AG20443 (cell line): ENCODE results near the gene PRKN.
"Not testable (repeated sequence)": the region's sequence is repeated elsewhere in the genome, so short reads cannot be mapped to it uniquely, and the experiment has no call there.

Experiments
- DNase-seq: peaks from one replicate; pipeline ENCODE4 v3.0.0; 2012; ENCODE audit warnings: low spot score, mixed read lengths

Gene PRKN

DNA sequence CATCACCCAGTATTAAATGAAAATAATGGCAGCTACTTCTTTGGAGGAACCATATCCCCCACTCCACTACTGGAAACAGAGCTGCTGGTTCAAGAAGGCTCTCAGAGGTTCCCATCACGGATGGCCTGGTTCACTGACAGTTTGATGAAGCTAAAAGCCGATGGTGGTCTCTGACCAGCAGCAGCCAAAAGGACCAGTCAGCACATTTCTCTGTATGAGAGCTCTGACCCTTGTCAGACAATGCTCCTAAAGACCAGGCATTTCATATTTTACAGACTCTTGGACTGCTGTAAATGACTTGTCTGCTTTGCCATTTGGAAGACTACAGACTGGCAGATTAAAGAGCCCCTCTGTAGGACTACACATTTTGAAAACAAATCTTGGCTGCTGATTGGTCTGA is 16.6 kb downstream of the PRKN start:
- no peak for DNase-seq

DNA sequence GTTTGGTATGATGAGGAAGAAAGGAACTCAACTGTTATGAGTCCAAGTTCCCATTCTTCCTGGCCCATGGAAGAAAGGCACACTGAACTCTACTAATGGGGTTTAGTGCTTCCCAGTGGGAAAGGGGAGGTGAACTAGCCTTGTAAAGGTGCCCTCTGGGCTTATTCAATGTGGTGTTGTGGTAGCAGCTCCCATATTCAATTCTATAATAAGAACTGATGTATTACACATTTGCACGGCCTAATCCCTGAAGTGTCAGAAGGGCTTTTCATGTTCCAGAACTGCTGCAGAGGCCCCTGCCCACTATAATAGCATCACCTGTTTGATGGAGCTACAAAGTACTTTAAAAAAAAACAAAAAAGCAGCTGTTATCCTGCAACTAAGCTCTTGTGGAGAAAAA is 17.1 kb downstream of the PRKN start:
- no peak for DNase-seq

DNA sequence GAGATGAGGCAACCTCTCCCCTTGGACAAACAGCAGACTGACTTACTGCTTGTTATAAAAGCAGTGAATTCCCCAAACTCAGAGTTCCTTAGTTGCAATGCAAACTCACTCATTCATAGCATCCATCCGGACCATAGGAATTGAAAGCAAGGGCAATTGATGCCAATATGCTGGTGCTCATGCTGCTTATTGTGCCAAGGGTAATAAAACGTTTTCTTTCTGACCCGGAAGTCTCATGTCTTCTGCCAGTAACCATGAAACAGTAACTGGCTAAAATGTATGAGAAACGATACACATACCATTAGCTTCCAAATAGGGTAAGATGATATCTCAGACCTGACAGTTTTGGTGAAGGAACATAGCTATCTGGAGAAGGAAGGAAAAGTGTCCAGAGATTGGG is 18.1 kb downstream of the PRKN start:
- no peak for DNase-seq

DNA sequence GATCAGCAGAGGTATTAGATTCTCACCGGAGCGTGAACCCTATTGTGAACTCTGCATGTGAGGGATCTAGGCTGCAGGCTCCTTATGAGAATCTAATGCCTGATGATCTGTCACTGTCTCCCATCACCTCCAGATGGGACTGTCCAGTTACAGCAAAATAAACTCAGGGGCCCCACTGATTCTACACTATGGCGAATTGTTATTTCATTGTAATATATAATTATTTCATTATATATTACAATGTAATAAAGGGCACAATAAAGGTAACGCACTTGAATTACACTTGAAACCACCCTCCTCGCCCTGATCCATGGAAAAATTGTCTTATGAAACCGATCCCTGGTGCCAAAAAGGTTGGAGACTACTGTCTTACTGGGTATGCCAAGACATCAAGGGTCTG is 18.6 kb downstream of the PRKN start:
- no peak for DNase-seq

DNA sequence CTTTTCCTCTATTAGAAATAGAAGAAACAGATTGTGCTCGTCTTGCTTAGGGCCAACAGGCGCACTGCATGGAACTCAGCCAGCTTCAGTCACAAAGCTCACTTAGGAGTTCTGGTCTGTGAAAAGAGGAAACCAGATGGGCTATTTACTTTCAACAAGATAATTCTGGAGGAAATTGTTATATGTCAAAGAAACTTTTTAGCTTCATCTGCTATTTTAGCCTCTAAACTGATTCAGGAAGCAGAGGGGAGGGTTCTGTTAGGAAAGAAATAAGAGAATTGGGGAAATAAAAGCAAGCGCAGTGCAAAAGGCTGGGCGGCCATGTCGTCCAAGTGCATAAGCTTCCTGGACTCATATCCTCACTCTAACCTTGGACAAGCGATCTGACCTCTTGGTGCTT is 21.3 kb downstream of the PRKN start:
- DNase-seq = peak; percentile 22

DNA sequence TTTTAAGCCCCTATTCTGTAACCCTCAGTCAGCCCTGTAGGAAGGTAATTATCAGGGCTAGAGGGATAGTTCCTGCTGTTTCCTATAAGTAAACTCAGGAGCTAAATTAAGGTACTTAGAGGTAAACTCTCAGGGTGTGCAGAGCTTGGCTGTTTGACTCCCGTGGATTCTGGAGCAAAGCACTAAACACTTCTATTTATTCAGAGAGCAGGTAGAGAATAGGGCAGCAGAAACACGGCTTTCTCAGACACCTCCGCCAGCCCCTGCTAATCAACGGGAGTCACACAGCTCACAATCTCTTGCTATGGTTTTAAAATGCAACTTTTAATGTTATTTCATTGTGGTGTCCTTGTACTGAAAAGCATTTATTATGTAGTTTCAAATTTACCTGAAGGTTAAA is 21.8 kb downstream of the PRKN start:
- DNase-seq = no peak

DNA sequence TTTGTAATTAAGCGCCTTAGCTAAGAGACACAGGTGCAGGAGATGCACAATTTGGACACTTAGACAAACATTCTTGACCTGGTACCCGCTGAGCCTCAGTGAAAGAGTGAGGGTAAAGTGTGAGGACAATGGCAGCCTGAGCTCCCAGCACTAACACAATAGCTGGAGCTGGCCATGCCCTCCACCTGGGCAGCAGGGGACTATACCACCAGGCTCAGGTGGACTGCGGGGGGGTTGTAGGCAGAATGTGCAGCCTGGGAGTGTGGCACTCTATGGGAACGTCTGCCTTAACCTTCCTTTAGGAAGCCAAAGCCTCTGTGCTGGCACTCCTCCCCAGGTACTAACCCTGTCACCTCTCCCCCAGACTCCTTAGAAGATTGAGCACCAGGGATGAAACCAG is 23.6 kb downstream of the PRKN start:
- DNase-seq = no peak

DNA sequence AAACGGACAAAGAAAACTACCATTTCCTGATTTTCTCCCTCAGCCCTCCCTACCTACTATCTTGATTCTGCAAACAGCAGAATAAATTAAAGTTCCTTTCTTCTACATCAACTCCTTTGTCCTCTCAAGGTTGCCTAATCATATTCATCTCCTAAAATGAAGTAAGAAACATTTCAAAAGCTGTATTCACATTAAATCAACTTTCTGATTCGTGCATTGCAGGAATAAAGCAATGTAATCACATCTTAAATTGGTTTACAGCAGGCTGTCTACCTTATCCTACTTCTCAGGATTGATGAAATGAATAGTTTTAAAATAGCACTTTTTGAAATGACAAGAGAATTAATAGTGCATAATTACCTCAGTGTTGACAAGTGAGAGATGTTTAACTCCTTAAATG is 25.1 kb downstream of the PRKN start:
- DNase-seq = no peak

DNA sequence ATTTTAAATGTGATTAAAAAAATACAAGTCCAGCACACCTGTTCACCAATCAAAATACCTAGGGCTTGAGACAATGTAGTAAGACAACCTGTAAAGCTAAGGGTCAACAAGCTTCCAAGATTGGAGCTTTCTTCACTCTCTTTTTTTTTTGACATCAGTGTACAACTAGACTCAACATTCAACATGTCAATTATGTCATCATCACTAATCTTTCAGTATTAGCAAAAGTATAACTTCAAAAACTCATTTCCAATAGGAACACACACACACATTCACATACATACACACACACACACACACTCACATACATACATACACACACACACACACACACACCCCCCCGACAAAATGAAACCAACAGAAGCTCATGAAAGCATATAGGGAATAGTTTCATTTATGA is 26.0 kb downstream of the PRKN start:
- no peak for DNase-seq

DNA sequence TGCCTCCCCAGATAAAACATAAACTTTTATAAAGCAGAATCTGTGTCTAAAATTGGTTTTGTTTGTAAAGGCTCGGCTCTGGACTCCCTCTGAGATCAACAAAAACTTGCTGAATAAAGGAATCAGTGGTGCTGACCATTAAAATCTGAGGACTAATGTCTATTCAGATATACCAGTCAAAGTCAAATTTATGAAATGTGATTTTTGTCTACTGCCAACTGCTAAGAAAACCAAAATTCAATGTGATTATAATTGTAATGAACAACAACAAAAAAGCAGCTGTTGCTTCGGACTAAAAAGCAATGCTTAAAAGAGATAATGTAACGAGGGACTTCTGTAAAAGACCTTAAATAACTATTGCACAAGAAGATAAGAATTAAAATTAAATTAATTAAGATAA is 26.6 kb downstream of the PRKN start:
- no peak for DNase-seq

DNA sequence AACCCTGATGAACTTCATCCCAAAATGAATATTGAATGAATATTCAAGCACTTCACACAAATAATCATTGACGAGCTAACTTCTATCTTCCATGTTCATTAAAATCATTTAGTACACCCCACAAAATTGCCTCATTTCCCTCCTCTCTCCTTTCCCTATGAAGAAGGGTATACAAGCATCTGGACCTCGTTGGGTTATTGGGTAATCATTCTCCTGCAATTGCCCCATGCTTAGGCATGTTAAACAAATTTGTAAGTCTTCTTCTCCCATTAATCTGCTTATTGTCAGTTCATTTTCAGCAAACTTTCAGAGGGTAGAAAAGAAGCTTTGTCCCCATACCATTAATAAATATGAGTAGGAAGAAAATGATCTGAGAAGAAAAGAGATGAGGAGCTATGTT is 27.6 kb downstream of the PRKN start:
- no peak for DNase-seq

DNA sequence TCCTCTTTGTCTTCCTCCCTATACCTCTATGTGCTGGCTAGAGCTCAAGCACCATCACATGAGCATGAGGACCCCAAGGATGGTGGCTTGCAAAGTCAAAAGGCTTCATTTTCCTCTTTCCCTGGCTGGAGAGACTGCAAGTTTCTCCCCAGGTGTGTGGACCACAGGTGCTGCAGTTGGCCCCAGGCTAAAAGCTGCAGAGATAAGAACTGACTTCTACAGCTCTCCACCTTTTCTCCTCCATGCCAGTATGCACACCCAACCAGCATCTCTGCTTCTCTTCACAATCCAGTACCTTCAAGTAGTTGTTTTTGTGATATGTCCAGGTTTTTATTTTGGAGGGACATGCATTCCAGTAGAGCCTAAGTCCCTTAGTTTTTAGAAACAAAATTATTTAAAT is 29.1 kb downstream of the PRKN start:
- DNase-seq = no peak

DNA sequence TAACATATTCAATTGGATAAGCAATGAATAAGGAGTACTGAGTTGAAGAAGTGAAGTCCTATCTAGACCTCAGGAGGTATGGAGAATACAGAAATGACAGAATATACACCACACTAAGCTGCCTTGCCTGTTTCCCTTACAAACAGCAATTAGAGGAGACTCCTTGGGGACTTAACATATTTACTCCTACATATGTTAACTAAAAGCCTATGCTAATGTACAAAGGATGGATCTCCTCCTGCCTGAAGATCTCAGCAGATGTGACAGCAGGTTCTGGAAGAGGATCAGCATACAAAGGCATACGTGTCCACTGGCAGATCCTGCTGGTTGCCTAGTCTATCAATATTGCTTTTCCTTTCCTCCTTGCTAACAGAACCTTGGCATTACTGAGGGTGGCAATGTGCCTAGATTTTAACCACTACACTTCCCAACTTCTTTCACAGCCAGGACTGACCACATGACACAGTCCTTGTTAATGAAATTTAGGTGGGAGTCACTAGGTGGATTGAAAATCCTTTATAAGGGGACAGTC is 29.6 kb downstream of the PRKN start:
- DNase-seq = no peak

DNA sequence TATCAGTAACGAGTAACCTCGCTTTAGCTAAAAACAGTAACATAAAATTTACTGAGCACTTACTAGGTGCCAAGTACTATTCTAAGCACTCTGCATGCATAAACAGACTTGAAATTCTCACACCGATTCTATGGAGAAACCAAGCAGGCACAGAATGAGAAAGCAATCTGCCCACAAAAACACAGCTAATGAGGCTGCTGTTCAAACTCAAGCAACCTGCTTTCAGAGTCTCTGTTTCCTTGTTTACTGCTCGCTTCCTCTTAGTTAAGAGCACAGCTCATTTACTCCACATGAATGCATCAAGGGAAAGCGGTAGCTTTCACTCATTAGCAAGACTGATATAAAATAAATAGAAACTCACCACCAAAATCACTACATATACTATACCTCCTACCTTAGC is 37.4 kb downstream of the PRKN start:
- DNase-seq = no peak

DNA sequence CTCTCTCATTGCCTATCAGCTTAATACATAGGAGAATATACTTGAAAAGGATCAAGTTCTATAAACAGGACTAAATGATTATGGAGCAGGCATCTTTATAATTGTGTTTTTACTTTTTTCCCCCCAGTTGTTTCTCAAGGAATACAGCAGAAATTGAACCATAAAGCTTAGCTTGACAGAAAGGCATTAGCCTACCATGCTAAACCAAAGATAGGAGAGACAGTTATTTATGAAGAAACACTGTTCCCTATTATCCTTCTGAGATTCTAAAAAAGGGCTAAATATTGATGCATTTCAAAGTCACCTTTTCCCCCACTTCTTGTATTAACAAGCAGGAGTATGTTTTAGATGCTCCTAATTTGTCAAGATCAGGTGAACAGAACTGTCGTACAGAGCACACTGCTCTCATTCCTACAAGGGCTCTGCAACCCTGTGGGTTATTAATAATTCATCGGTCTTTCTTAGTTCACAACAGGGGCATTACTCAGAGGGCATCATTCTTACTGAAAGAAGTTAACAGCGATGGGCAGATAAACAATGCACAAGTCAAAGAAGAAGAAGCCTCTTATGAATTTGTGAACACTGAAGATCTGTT is 38.7 kb downstream of the PRKN start:
- DNase-seq = no peak

DNA sequence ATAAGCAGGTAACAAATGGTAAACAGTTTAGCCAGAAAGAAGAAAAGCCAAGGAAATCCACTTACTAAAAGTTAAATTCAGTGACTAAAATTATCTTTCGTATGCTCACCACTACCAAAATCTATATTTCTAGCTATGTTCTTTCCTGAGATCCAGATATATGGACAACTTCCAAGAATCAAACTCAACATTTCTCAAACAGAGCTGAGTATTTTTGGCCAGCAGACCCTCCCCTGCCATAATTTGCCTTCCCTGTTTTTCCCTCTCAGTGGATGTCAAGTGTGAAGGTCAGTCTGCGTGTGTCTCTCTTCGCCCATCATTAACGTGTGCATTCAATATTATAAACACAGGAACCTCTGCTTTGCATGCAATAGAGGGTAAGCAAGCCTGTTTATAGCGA is 42.0 kb downstream of the PRKN start:
- no peak for DNase-seq

DNA sequence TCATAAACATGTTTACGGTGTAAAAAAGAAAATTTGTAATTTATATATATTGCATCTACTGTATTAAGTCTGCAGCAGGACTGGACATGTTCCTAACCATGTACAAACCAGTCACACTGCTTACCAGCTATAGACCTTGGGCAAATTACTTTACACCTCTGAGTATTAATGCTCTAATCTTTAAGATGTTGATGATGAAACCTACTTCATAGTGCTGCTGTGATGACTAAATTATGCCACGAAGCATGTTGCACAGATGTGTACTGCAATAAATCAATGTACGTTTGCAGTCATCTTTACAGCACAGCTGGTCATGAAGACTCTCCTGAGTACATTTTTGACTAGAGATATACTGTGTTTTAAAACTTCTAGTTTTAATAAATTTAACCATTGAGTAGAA is 42.6 kb downstream of the PRKN start:
- DNase-seq = no peak

DNA sequence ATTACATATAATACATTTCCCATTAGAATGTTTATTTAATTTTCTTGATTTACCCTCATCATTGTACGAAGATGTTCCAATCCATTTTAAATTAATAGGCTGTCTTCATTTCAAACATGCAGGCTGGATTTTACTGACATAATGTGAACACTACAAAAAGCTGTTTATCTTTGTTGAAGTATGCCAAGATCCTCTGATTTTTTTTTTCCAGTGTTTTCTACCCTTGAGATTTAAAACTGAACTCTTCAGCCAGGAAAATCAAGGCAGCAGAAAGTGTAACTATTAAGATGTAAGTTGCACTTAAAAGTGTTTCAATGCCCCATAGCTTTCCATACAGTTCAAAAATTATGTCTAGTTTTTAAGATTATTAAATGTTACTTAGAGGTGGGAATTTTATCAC is 43.5 kb downstream of the PRKN start:
- no peak for DNase-seq

DNA sequence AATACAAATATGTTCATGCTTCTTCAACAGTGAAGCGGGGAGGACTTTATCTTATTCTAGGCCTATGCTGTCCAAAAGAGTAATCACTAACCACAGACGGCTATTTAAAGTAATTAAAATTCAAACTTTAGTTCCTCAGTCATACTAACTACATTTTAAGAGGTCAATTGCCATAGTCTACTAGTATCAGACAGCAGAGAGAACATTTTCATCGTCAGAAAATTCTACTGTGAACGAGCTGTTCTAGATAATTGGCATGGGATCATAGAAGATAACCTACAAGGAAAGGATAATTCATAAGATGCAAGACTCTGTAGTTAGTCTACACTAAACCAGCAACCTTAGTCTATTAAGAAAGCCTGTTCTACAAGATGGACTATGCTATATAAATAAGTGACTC is 44.4 kb downstream of the PRKN start:
- DNase-seq = no peak

DNA sequence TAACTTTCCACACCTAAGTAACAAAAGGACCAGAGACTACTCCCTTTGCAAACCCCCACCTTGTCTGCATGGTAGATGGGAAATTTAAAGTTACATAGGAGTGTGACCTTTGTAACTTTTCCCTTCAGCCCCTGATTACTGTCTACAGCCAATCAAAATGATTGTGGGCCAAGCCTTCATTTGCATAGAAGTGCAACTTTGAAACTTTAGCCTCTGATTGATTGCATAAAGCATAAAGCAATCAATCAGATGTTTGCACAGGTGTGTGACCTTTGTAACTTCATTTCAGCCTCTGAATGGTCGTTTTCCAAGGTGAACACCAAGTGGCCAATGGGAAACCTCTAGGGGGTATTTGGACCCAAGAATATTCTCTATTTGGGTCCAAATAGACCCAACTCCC is 46.1 kb downstream of the PRKN start:
- DNase-seq = no peak

DNA sequence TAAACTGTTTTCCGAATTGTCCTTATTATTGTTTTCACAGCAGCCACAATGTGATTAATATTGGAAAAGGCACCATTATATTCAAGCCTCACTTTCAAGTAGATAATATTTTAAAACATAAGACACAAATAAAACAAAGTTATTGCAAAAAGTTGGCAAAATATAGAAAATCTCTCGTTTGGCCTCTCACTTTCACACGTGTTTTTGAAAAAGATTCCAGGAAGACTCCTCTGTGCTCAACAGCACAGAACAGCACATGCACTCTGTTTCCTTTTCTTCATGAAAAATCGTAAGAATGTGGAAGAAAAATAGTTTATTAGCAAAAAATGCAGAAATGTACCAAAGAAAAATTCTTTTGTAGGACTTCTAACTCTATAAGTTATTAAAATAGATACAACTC is 46.7 kb downstream of the PRKN start:
- DNase-seq = no peak

DNA sequence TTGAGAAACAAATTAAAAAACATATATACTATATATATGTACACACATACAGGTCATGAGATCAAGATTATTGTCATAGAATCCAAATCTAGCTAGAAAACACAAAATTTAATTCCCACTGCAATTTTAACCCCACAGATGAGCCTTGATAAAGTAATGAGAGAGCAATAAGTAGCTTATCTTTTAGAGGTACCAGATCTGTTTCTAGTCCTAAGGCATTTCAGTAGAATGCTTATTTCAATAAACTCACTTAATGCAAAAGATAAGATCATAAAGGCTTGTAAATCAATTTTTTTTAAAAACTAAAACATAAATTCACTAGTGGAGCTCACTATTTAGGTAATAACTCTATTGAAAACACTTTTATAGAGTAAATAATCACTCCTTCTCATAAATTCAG is 47.2 kb downstream of the PRKN start:
- no peak for DNase-seq

DNA sequence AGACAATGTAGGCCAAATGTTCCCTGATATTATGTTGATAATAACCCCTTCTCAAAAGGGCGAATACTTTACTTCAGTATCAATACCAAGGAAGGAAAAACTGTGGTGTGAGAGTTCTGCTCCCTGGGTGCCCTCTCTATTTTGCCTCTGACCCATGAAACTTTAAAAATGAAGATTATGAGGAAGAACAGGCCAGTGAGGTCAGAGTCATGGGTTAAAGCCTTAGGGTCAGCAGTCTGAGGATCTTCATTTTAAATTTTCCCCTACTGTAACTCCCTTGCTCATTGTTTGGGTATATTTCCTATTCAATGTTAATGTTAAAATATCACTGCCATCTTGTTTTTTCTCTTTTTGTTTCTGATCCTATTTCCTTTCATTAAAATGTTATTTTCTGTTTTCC is 47.9 kb downstream of the PRKN start:
- DNase-seq = no peak

DNA sequence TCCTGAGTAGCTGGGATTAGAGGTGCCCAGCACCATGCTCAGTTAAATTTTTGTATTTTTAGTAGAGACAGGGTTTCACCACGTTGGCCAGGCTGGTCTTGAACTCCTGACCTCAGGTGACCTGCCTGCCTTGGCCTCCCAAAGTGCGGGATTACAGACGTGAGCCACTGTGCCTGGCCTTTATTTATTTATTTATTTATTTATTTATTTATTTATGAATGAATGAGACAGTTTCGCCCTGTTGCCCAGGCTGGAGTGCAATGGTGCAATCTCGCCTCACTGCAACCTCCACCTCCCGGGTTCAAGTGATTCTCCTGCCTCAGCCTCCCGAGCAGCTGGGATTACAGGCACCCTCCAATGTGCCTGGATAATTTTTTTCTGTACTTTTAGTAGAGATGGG is 48.7 kb downstream of the PRKN start:
- DNase-seq = not testable (repeated sequence)

DNA sequence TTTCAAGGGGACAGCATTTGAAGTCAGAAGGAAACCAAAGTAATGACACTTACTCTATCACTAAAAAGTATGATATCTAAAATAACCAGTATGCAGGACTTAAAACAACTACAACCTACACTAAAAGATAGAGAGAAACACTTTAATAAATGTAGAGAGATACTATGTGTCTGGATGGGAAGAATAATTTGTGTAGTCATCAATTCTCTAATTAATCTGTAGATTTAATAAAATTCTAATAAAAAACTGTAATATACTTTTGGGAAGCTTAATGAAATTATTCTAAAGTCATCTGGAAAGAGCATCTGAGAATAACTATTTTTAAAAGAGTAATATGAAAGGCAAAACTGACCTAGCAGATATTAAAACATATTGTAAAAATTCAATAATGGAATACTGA is 52.1 kb downstream of the PRKN start:
- no peak for DNase-seq
